Upper lobe of right lung (tissue), 1 donor: ENCODE measurements around the gene MACROD1. TPM values are rescaled to one million over a fixed set of nuclear protein-coding genes. Genes with fewer than 3 reads are reported as not detected.

Source experiments
- ATAC-seq: fragments of 200-7000 bp; cut with Tn5 transposase; one replicate; pipeline ENCODE4 v1.9.1; 2020; ENCODE audit warnings: mild to moderate bottlenecking, moderate library complexity
- DNase-seq: peaks from one replicate; pipeline ENCODE4 v3.0.0-alpha.2; 2020
- H3K27ac ChIP-seq: fragments of 200-600 bp; one replicate; pipeline ENCODE4 v1.8.0; 2022
- H3K27me3 ChIP-seq: fragments of 200-600 bp; one replicate; pipeline ENCODE4 v1.8.0; 2022; ENCODE audit warnings: mild to moderate bottlenecking
- H3K36me3 ChIP-seq: fragments of 200-600 bp; one replicate; pipeline ENCODE4 v1.8.0; 2022
- H3K4me1 ChIP-seq: fragments of 200-600 bp; one replicate; pipeline ENCODE4 v1.8.0; 2022
- H3K4me3 ChIP-seq: fragments of 200-600 bp; one replicate; pipeline ENCODE4 v1.8.0; 2022; ENCODE audit warnings: mild to moderate bottlenecking
- H3K9me3 ChIP-seq: fragments of 200-600 bp; one replicate; pipeline ENCODE4 v1.8.0; 2022
- intact Hi-C: fragments of 100-400 bp; cut with DNase I; formaldehyde crosslinking; loops from one replicate; pipeline ENCODE4 v1.11.0; 2022
- total RNA-seq: library from RNA; stranded (reverse); fragmentation: NEBNext Ultra II Directional; extraction: Animal tissue kit (Norgen Biotek cat#: 25700); gene quantifications from one replicate; pipeline ENCODE4 v1.2.1, GENCODE V29; 2021
- TF ChIP-seq, protein P1 (sequence below): fragments of 200-600 bp; IDR thresholded peaks from one replicate; pipeline ENCODE4 v1.8.0; 2022; ENCODE audit warnings: antibody characterized with exemption
- donor health status: DM: no; HTN: yes; CAD: no; lungs with severe emphysema.

MACROD1 gene
- total RNA-seq, 1 donor from 2014 or later: 15.8 TPM

DNA sequence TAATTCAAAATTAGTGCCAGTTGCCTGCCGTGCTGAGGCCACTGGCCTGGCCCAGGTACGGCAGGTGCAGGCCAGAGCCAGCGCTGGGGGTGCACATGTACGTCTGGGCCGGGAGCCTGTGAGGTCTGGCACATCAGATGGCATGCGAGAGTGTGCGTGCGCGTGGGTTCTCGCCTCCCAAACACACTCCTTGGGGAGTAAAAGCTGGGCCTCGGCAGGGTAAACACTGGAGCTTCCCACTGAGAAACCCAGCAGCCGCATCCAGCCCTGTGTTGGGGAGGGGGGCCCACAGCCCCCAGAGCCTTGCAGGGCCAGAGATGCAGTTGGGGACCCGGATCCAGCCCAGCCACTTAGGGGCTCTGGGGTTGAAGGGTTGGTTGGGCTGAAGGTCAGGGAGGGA, 92.4 kb downstream of the MACROD1 start:
- intact Hi-C loops: no loop called here
- no peaks in the 10 kb centered on the region for H3K4me1 ChIP-seq
- DNase-seq: no peak

DNA sequence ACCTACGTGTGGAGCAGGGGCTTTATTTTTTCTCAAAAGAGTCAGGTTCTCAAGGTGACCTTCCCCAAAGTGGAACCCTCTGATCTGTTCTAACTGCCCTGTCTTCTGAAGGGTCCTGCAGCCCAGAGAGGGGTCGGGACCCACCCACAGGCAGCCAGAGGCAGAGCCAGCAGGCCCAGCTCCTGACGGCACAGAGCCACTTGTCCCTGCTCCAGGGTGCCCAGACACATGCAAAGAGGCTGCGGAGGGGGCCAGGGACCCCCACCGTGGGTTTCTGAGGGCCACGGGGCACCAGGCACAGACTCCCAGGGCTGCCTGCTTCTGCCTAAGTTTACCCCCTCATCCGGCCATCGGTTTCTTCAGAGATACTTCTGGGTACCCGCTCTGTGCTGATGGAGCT, 93.0 kb downstream of the MACROD1 start:
- Histone ChIP-seq H3K36me3 (no peaks in the 10 kb centered on the region), H3K27me3 (no peaks in the 10 kb centered on the region), H3K27ac (no peak overlapping the region), H3K4me3 (no peak overlapping the region), H3K9me3 (no peaks in the 10 kb centered on the region), H3K4me1 (no peaks in the 10 kb centered on the region)
- no peak for DNase-seq
- TF ChIP-seq, protein P1, sequence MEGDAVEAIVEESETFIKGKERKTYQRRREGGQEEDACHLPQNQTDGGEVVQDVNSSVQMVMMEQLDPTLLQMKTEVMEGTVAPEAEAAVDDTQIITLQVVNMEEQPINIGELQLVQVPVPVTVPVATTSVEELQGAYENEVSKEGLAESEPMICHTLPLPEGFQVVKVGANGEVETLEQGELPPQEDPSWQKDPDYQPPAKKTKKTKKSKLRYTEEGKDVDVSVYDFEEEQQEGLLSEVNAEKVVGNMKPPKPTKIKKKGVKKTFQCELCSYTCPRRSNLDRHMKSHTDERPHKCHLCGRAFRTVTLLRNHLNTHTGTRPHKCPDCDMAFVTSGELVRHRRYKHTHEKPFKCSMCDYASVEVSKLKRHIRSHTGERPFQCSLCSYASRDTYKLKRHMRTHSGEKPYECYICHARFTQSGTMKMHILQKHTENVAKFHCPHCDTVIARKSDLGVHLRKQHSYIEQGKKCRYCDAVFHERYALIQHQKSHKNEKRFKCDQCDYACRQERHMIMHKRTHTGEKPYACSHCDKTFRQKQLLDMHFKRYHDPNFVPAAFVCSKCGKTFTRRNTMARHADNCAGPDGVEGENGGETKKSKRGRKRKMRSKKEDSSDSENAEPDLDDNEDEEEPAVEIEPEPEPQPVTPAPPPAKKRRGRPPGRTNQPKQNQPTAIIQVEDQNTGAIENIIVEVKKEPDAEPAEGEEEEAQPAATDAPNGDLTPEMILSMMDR: no peak
- no peak for ATAC-seq
- intact Hi-C loops: no loop called here

More for the DNA sequence above, 92.4 kb downstream of the MACROD1 start:
- Histone ChIP-seq H3K9me3 (no peaks in the 10 kb centered on the region), H3K27me3 (no peaks in the 10 kb centered on the region), H3K36me3 (no peaks in the 10 kb centered on the region), H3K4me3 (no peak overlapping the region), H3K27ac (no peak overlapping the region)
- ATAC-seq: no peak
- TF ChIP-seq, protein P1: no peak

DNA sequence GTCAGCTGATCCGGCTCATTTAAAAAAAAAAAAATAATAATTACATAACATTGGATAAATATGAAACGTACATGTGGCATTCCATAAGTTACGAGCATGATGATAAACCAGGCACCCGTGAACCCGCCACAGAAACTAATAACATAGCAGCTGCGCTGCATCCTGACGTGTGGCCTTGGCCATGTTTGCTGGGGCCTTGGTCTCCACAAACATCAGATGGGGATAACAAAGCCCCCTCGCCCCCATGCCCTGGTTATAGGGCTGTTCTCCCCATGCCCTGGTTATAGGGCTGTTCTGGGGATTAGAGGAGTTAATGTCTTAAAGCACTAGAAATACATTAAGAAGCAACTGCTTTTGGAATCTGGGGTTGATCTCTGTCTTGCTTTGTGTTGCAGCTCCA, 93.5 kb downstream of the MACROD1 start:
- intact Hi-C loops: no loop called here
- Histone ChIP-seq H3K27me3 (no peaks in the 10 kb centered on the region), H3K9me3 (no peaks in the 10 kb centered on the region), H3K4me3 (no peak overlapping the region), H3K36me3 (no peaks in the 10 kb centered on the region), H3K27ac (no peak overlapping the region), H3K4me1 (no peaks in the 10 kb centered on the region)
- TF ChIP-seq, protein P1: no peak
- DNase-seq: no peak
- ATAC-seq: no peak

DNA sequence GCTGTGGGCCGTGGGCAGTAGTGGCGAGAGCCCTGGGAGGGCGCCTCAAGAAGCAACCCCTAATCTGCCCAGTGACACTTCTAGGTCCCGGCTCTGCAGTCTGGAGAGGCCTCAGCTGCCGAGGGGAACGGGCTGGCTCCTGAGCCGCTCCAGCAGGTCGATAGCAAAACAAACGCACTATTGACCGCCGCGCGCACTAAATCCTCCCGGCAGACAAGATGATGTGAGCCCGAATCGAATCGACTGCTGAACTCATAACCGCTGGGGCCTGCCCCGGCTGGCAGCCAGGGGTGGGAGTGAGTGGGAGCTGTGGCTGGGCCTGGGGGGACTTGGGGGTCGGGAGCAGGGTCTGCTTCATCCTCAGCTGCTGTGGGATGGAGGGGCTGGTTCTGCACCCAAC, 94.1 kb downstream of the MACROD1 start:
- TF ChIP-seq, protein P1: no peak
- Histone ChIP-seq H3K27me3 (no peaks in the 10 kb centered on the region), H3K36me3 (no peaks in the 10 kb centered on the region), H3K4me3 (no peak overlapping the region), H3K4me1 (no peaks in the 10 kb centered on the region), H3K9me3 (no peaks in the 10 kb centered on the region), H3K27ac (no peak overlapping the region)
- no peak for ATAC-seq
- intact Hi-C loops: no loop called here
- no peak for DNase-seq

DNA sequence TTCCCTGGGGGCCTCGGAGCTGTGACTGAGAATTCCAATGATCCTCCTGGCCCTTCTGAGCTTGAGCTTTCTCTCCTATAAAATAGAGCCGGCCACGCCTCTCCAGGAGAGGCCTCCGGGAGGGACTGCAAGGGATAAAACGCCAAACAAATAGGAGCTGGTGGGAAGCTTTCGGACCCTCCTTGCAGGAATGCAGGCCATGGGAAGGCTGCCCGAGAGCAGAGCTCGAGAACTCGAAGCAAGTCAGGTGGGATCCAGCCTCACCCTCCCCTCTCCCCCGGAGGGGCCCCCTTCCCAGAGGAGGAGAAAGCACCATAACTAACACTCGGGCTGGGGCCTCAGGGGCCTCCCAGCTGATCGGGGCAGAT, 95.6 kb downstream of the MACROD1 start:
- H3K27me3 ChIP-seq: no peaks in the 10 kb centered on the region
- no peak overlapping the region for H3K27ac ChIP-seq
- no peaks in the 10 kb centered on the region for H3K4me1 ChIP-seq
- H3K4me3 ChIP-seq: no peak overlapping the region
- TF ChIP-seq, protein P1: no peak
- no peak for ATAC-seq
- no peak for DNase-seq
- intact Hi-C loops: no loop called here
- H3K36me3 ChIP-seq: no peaks in the 10 kb centered on the region
- H3K9me3 ChIP-seq: no peaks in the 10 kb centered on the region
